ENCODE measurements around the gene CDH13.

CDH13 gene

DNA sequence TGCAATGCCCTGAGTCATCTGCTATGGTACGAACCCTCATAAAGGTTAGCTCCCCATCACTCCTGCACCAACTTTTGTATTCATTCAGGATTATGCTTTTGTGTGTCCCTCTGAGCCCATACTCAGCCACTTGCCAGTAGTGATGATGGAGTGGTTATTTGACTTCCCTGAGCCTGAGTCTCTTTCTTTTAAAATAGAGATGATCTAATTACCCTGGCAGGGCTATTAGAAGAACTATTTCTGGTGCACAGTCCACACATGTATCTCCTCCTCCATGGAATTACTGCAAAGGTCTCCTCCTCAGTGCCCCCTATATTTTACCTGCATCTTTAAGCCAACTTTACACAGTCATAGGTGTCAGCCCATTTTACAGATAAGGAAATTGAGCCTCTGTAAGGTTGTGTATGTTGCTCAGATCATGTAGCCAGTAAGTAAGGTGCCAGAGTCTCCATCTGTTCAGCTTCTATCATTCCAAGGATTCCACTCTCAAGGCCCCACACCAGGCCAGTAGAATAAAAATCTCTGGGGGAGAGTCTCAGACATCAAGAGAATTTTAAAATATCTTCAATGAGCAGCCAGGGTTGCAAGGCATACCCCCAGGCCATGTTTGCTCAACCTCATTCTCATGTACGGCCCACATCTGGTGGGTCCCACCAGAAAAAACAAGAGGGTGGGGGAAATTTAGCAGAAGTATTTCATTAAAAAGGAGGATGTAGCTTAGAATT lies 847.3 kb downstream of the CDH13 start:
- no peaks in the 10 kb centered on the region for H3K36me3 ChIP-seq (ENCODE audit: control insufficient read depth, insufficient read depth, low read length)
- WGBS (ENCODE audit: insufficient coverage, insufficient read length), result no CpG with 5 or more reads among the region's 2 CpGs
- no peaks in the 10 kb centered on the region for H3K27me3 ChIP-seq (ENCODE audit: control insufficient read depth, insufficient read depth, low read length)
- H3K4me1 ChIP-seq (ENCODE audit: control insufficient read depth, insufficient read depth, low read length), result no peaks in the 10 kb centered on the region
- no peak overlapping the region for H3K4me3 ChIP-seq (ENCODE audit: low read length)
- no peak overlapping the region for H3K27ac ChIP-seq (ENCODE audit: low read length)
- no peaks in the 10 kb centered on the region for H3K9me3 ChIP-seq (ENCODE audit: control insufficient read depth, insufficient read depth, low read length)
- no peak for DNase-seq (ENCODE audit: low read depth, low spot score)

DNA sequence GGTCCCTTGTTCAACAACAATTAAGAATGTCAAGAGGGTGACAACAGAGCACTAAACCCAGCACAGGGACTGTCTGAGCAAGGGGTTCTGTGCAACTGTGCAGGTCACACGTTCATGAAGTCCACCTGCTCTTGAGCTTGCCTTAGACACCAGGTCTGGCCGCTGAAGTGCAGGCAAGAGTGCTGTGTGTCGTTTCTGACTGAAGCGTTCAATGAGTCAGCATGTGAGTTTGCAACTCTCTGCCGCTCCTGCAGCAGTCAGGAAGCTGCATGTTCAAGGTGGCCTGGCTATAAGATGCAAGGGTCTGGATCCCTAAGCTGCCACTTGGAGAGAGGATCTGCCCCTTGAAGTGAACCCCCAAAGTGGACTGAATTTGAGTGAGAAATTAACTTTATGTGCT lies 848.3 kb downstream of the CDH13 start:
- Histone ChIP-seq H3K4me3 (ENCODE audit: low read length) (no peak overlapping the region), H3K36me3 (ENCODE audit: control insufficient read depth, insufficient read depth, low read length) (no peaks in the 10 kb centered on the region), H3K27me3 (ENCODE audit: control insufficient read depth, insufficient read depth, low read length) (no peaks in the 10 kb centered on the region), H3K4me1 (ENCODE audit: control insufficient read depth, insufficient read depth, low read length) (no peaks in the 10 kb centered on the region), H3K27ac (ENCODE audit: low read length) (no peak overlapping the region), H3K9me3 (ENCODE audit: control insufficient read depth, insufficient read depth, low read length) (no peaks in the 10 kb centered on the region)
- no peak for DNase-seq (ENCODE audit: low read depth, low spot score)
- WGBS (ENCODE audit: insufficient coverage, insufficient read length), result no CpG with 5 or more reads among the region's 5 CpGs

DNA sequence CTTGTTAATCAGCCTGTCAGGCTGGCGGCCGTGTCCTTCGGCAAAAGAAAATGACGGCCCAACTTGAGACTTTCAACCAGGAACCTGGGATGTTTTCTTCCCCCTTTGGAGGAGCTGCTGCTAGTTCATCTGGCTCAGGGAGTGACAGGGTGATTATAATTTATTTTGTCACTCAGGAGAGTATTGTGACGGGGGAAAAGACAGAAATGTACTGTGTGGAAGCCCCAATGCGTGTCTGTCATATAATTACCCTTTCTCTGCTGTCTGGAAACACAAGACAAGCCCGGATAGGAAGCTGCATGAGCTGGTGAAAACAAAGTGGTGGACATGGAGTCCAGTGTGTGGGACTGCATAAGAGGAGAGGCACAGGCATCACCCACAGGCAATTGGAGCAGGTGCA lies 854.8 kb downstream of the CDH13 start:
- Histone ChIP-seq H3K9me3 (ENCODE audit: control insufficient read depth, insufficient read depth, low read length) (no peaks in the 10 kb centered on the region), H3K27ac (ENCODE audit: low read length) (no peak overlapping the region), H3K4me3 (ENCODE audit: low read length) (no peak overlapping the region), H3K27me3 (ENCODE audit: control insufficient read depth, insufficient read depth, low read length) (no peaks in the 10 kb centered on the region), H3K4me1 (ENCODE audit: control insufficient read depth, insufficient read depth, low read length) (no peaks in the 10 kb centered on the region), H3K36me3 (ENCODE audit: control insufficient read depth, insufficient read depth, low read length) (no peaks in the 10 kb centered on the region)
- no CpG with 5 or more reads among the region's 7 CpGs for WGBS (ENCODE audit: insufficient coverage, insufficient read length)
- DNase-seq (ENCODE audit: low read depth, low spot score), result no peak

DNA sequence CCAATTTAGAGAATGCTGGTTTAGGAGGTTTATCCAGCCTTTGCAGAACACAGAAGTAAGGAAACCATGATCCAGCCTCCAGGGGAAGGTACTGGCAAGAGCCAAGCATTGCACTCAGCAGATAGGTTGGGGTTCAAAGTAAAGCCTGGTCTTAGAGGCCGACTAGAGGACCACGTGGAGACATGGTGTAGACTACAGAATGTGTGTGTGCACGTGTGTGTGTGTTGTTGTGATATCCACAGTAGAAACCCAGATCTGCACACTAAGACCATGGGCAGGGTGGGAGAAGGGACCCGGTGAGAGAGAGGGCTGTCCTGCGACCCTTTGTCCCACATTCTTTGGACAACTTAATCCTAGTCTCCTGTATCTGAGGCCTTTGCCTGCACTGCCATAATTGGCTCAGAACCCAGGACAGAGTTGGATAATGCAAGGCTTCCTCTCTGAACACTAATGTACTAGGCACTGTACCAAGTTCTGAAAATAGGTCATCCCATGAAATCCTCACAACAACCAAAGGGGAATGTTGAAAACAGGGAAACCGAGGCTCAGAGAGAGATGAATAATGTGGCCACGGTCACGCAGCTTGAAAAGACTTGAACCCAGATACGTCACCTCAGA lies 855.9 kb downstream of the CDH13 start:
- WGBS (ENCODE audit: insufficient coverage, insufficient read length), result no CpG with 5 or more reads among the region's 9 CpGs
- Histone ChIP-seq H3K27ac (ENCODE audit: low read length) (no peak overlapping the region), H3K4me1 (ENCODE audit: control insufficient read depth, insufficient read depth, low read length) (no peaks in the 10 kb centered on the region), H3K27me3 (ENCODE audit: control insufficient read depth, insufficient read depth, low read length) (no peaks in the 10 kb centered on the region), H3K9me3 (ENCODE audit: control insufficient read depth, insufficient read depth, low read length) (no peaks in the 10 kb centered on the region), H3K36me3 (ENCODE audit: control insufficient read depth, insufficient read depth, low read length) (no peaks in the 10 kb centered on the region), H3K4me3 (ENCODE audit: low read length) (no peak overlapping the region)
- DNase-seq (ENCODE audit: low read depth, low spot score), result no peak

DNA sequence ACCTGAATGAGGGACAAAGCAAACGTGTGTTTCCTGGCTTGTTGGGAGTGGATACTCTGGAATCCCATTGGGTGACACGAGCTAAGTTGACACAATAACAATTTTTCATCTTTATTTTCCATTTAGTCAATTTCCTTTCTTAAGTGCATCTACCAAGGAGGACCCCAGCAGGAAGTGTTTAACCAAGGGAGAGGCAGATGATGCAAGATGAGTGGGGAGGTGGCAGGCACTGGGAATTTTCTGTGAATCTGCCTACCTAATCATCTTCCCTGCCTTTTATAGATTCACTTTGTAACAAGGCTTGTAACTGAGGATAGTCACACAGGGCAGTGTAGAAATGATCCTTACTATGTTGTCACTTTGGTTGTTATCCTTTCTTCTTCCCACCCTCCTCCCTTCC lies 863.3 kb downstream of the CDH13 start:
- Histone ChIP-seq H3K27ac (ENCODE audit: low read length) (no peak overlapping the region), H3K4me1 (ENCODE audit: control insufficient read depth, insufficient read depth, low read length) (no peaks in the 10 kb centered on the region), H3K27me3 (ENCODE audit: control insufficient read depth, insufficient read depth, low read length) (no peaks in the 10 kb centered on the region), H3K36me3 (ENCODE audit: control insufficient read depth, insufficient read depth, low read length) (no peaks in the 10 kb centered on the region), H3K9me3 (ENCODE audit: control insufficient read depth, insufficient read depth, low read length) (no peaks in the 10 kb centered on the region), H3K4me3 (ENCODE audit: low read length) (no peak overlapping the region)
- no peak for DNase-seq (ENCODE audit: low read depth, low spot score)
- WGBS (ENCODE audit: insufficient coverage, insufficient read length), result no CpG with 5 or more reads among the region's 2 CpGs

DNA sequence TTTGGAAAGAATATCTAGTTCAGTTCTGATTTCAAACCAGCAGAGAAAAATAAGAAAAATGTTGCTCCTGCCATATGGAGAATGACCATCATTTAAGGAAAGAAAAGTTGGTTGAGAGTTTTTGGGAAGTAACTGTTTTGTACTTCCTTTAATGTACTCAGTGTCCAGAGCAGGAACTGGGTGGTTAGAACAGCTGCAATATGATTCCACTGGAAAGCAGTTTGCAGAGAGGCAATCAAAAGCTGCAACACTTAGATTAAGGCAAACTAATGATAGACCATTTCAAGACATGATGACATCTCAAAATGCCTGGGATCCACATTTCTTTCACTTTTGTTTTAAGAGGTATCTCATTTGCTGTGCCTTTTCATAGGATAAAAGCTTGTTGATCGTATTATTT lies 867.7 kb downstream of the CDH13 start:
- no peak overlapping the region for H3K27ac ChIP-seq (ENCODE audit: low read length)
- H3K9me3 ChIP-seq (ENCODE audit: control insufficient read depth, insufficient read depth, low read length), result no peaks in the 10 kb centered on the region
- no peaks in the 10 kb centered on the region for H3K4me1 ChIP-seq (ENCODE audit: control insufficient read depth, insufficient read depth, low read length)
- H3K27me3 ChIP-seq (ENCODE audit: control insufficient read depth, insufficient read depth, low read length), result no peaks in the 10 kb centered on the region
- no peak overlapping the region for H3K4me3 ChIP-seq (ENCODE audit: low read length)
- H3K36me3 ChIP-seq (ENCODE audit: control insufficient read depth, insufficient read depth, low read length), result no peaks in the 10 kb centered on the region
- no peak for DNase-seq (ENCODE audit: low read depth, low spot score)
- no CpG with 5 or more reads among the region's 1 CpG for WGBS (ENCODE audit: insufficient coverage, insufficient read length)

DNA sequence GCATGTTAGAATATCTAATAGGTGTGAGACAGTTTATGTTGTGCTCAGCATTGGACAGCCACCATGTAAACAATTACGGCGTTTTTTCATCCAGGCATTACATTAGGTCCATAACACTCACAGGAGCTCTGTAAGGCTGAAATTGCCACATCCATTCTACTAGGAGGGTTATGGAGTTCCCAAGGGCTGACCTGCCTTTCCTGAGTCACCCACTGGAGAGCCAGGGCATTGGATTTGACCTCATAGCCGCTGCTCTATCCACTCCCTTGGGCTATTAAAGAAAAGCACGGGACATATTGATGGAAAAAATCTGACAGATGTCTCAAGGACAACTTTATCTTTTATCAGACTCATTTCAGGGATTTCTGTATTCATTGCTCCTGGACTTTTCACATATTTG lies 874.7 kb downstream of the CDH13 start:
- Histone ChIP-seq H3K4me3 (ENCODE audit: low read length) (no peak overlapping the region), H3K27me3 (ENCODE audit: control insufficient read depth, insufficient read depth, low read length) (no peaks in the 10 kb centered on the region), H3K27ac (ENCODE audit: low read length) (no peak overlapping the region), H3K36me3 (ENCODE audit: control insufficient read depth, insufficient read depth, low read length) (no peaks in the 10 kb centered on the region), H3K4me1 (ENCODE audit: control insufficient read depth, insufficient read depth, low read length) (no peaks in the 10 kb centered on the region), H3K9me3 (ENCODE audit: control insufficient read depth, insufficient read depth, low read length) (no peaks in the 10 kb centered on the region)
- DNase-seq (ENCODE audit: low read depth, low spot score), result no peak
- no CpG with 5 or more reads among the region's 4 CpGs for WGBS (ENCODE audit: insufficient coverage, insufficient read length)

DNA sequence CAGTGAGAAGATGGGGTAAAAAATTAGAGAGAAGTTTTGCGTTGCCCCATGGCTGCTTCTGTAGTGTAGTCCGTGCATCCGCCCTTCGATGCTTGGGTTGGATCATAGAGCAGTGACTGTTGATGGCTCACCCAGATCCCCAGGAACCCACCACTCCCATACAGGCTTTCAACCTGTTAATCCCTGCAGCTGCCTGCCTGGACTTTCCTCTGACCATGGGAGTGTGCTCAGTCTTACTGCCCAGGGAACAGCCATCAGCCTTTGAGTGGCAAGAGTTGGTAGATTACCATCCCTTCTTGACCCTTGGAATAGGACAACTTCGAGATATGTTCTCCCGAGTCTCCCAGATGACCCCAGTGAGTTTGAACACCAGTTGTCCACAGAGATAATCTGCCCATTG lies 881.5 kb downstream of the CDH13 start:
- Histone ChIP-seq H3K4me1 (ENCODE audit: control insufficient read depth, insufficient read depth, low read length) (no peaks in the 10 kb centered on the region; the same call in 1 of the 2 replicates), H3K27me3 (ENCODE audit: control insufficient read depth, insufficient read depth, low read length) (no peaks in the 10 kb centered on the region), H3K27ac (ENCODE audit: low read length) (no peak overlapping the region), H3K4me3 (ENCODE audit: low read length) (no peak overlapping the region), H3K9me3 (ENCODE audit: control insufficient read depth, insufficient read depth, low read length) (no peaks in the 10 kb centered on the region), H3K36me3 (ENCODE audit: control insufficient read depth, insufficient read depth, low read length) (no peaks in the 10 kb centered on the region)
- no peak for DNase-seq (ENCODE audit: low read depth, low spot score)
- no CpG with 5 or more reads among the region's 6 CpGs for WGBS (ENCODE audit: insufficient coverage, insufficient read length)

DNA sequence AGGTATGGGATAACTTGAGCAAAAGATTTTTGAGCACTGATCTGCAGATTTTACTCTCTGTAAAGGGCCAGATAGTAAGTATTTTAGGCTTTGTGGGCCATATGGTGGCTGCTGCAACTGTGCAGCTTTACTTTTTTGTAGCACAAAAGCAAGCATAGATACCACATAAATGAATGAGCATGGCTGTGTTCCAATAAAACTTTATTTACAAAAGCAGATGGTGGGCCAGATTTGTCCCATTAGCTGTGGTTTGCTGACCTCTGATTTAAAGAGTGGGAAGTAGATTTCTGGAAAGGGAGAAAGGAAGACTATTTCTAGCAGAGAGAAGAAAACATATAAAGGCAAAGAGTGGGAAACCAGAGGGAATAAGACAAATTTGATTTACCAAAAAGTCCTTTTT lies 882.5 kb downstream of the CDH13 start:
- DNase-seq (ENCODE audit: low read depth, low spot score), result no peak
- no peaks in the 10 kb centered on the region; the same call in 1 of the 2 replicates for H3K4me1 ChIP-seq (ENCODE audit: control insufficient read depth, insufficient read depth, low read length)
- no peak overlapping the region for H3K27ac ChIP-seq (ENCODE audit: low read length)
- no peaks in the 10 kb centered on the region for H3K9me3 ChIP-seq (ENCODE audit: control insufficient read depth, insufficient read depth, low read length)
- no peaks in the 10 kb centered on the region for H3K36me3 ChIP-seq (ENCODE audit: control insufficient read depth, insufficient read depth, low read length)
- no peak overlapping the region for H3K4me3 ChIP-seq (ENCODE audit: low read length)
- H3K27me3 ChIP-seq (ENCODE audit: control insufficient read depth, insufficient read depth, low read length), result no peaks in the 10 kb centered on the region

DNA sequence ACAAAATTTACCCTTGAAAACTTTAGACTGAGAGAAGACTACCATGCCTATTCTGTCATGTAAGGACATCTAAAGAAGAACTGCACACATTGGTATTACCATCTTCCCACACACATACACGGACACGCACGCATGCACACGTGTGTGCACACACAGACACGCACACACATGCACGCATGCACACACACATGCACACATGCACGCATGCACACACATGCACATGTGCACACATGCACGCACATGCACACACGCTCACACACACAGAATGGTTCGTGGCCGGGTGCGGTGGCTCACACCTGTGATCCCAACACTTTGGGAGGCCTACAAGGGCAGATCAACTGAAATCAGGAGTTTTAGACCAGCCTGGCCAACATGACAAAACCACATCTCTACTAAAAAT lies 884.1 kb downstream of the CDH13 start:
- WGBS (ENCODE audit: insufficient coverage, insufficient read length), result no CpG with 5 or more reads among the region's 12 CpGs
- Histone ChIP-seq H3K4me1 (ENCODE audit: control insufficient read depth, insufficient read depth, low read length) (no peaks in the 10 kb centered on the region; the same call in 1 of the 2 replicates), H3K27ac (ENCODE audit: low read length) (no peak overlapping the region)

More for the DNA sequence above, 884.1 kb downstream of the CDH13 start:
- no peaks in the 10 kb centered on the region for H3K9me3 ChIP-seq (ENCODE audit: control insufficient read depth, insufficient read depth, low read length)
- H3K27me3 ChIP-seq (ENCODE audit: control insufficient read depth, insufficient read depth, low read length), result no peaks in the 10 kb centered on the region
- H3K4me3 ChIP-seq (ENCODE audit: low read length), result no peak overlapping the region
- no peaks in the 10 kb centered on the region for H3K36me3 ChIP-seq (ENCODE audit: control insufficient read depth, insufficient read depth, low read length)
- no peak for DNase-seq (ENCODE audit: low read depth, low spot score)
